ENCODE data around the gene FRS2. TPM values are rescaled to one million over a fixed set of nuclear protein-coding genes. Genes with fewer than 3 reads are reported as not detected.

FRS2 gene
- total and polyA plus RNA-seq, 9 of the 15 experiments (the other 6 are each of a cell fraction or from before 2014, with no cell fraction given), result 1.0 to 9.1 (median 6.0) TPM

DNA sequence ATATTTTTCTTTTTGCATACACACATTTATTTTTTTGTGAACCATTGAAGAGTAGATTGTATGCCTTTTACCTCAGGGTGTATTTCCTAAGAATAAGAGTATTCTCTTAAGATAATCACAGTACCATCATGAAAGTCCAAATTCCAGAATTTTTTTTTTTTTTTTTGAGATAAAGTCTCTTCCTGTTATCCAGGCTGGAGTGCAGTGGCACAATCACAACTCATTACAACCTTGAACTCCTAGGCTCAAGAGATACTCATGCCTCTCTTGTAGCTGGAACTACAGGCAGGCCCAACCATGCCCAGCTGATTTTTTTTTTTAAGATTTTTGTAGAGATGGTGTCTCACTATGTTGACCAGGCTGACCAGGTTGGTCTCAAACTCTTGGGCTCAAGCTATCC is 10.9 kb downstream of the FRS2 start:
- Histone ChIP-seq H3K4me3 (no peak overlapping the region), H3K4me2 (ENCODE audit: insufficient read depth, low read length) (no peak overlapping the region), H3K36me3 (ENCODE audit: control insufficient read depth, insufficient read depth, low read length) (peaks cover 7% of the 10 kb centered on the region; the same call in 1 of the 3 replicates), H2AFZ (ENCODE audit: low read depth, low read length) (no peak overlapping the region), H3K9me3 (replicated peaks; ENCODE audit: control insufficient read depth, insufficient read depth, low read depth, low read length) (no peaks in the 10 kb centered on the region; the same call in 1 of the 2 replicates), H4K20me1 (replicated peaks; ENCODE audit: control insufficient read depth, insufficient read depth, low read length) (no peaks in the 10 kb centered on the region), H3K27ac (ENCODE audit: extremely low read depth, low read depth, low read length) (no peak overlapping the region), H3K4me1 (replicated peaks in 1 of 2; ENCODE audit: control insufficient read depth in 2 of 2, insufficient read depth in 2 of 2, low read length in 2 of 2) (peaks cover 0 to 4% of the 10 kb centered on the region in 2 experiments; a peak in 2 of 5 replicates), H3K27me3 (ENCODE audit: control insufficient read depth in 2 of 2, insufficient read depth in 2 of 2, low read length in 2 of 2) (no peaks in the 10 kb centered on the region), H3K9ac (ENCODE audit: insufficient read depth in 1 of 2, low read depth in 2 of 2, low read length in 2 of 2) (no peak overlapping the region), H3K79me2 (ENCODE audit: control insufficient read depth, insufficient read depth, low read length) (peaks cover 85% of the 10 kb centered on the region), H3K9me1 (ENCODE audit: control insufficient read depth, insufficient read depth, low read length) (no peaks in the 10 kb centered on the region)
- POLR2A ChIA-PET, result no interaction called here
- no peak for DNase-seq (ENCODE audit: extremely low read depth in 1 of 4, low spot score in 3 of 4)
- TF ChIP-seq SREBF2 (CRISPR knock-in tag; IDR thresholded peaks at IDR 0.05) (no peak), ZNF551 (CRISPR knock-in tag; IDR thresholded peaks at IDR 0.05) (no peak), SRSF7 (optimal IDR thresholded peaks at IDR 0.05; ENCODE audit: low read depth, low read length) (no peak), FOXK1 (CRISPR knock-in tag; IDR thresholded peaks at IDR 0.05; ENCODE audit: borderline replicate concordance) (no peak), EP400 (IDR thresholded peaks at IDR 0.05) (no peak), KLF16 (IDR thresholded peaks at IDR 0.05) (no peak), TRIM24 (IDR thresholded peaks at IDR 0.05) (no peak), RAD21 (CRISPR knock-in tag; conservative IDR thresholded peaks at IDR 0.05 in 1 of 2, IDR thresholded peaks at IDR 0.05 in 1 of 2) (no peak), SAFB2 (IDR thresholded peaks at IDR 0.05; ENCODE audit: borderline replicate concordance, low read depth, low read length, severe bottlenecking) (no peak), HEY1 (CRISPR knock-in tag; IDR thresholded peaks at IDR 0.05; ENCODE audit: borderline replicate concordance) (no peak), LCOR (CRISPR knock-in tag; IDR thresholded peaks at IDR 0.05) (no peak), BCOR (IDR thresholded peaks at IDR 0.05) (no peak)
- TF ChIP-seq, protein P1, sequence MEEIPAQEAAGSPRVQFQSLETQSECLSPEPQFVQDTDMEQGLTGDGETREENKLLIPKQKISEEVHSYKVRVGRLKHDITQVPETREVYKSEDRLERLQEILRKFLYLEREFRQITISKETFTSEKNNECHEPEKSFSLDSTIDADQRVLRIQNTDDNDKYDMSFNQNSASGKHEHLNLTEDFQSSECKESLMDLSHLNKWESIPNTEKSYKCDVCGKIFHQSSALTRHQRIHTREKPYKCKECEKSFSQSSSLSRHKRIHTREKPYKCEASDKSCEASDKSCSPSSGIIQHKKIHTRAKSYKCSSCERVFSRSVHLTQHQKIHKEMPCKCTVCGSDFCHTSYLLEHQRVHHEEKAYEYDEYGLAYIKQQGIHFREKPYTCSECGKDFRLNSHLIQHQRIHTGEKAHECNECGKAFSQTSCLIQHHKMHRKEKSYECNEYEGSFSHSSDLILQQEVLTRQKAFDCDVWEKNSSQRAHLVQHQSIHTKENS (CRISPR knock-in tag; IDR thresholded peaks at IDR 0.05), result no peak
- TF ChIP-seq, protein P2, sequence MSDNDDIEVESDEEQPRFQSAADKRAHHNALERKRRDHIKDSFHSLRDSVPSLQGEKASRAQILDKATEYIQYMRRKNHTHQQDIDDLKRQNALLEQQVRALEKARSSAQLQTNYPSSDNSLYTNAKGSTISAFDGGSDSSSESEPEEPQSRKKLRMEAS (CRISPR knock-in tag; IDR thresholded peaks at IDR 0.05), result no peak
- CTCF ChIA-PET (ENCODE audit: low intra/inter-chr PET ratio), result interaction anchor here (0.7 kb wide), 1 partner anchor 1868 kb away, joined by 4 read pairs; no protein-coding TSS in a partner anchor
- in situ Hi-C loops (cut with MboI) (no loop called here), intact Hi-C loops (cut with micrococcal nuclease) (no loop called here)
- FAIRE-seq, result no peak
- BruUV-seq (replicated peaks), result no TSS peak
- no peak for ATAC-seq

Data from K562 (cell line).